PC-9 (cell line): ENCODE measurements around the gene AGAP1.

Experiments
- CTCF ChIP-seq: fragments of 200-600 bp; sonication (generic); conservative IDR thresholded peaks from 2 replicates; pipeline ENCODE4 v1.6.1; 2017; ENCODE audit warnings: mixed run types, antibody characterized with exemption, mild to moderate bottlenecking, moderate library complexity
- EZH2 ChIP-seq: fragments of 200-600 bp; sonication (generic); IDR thresholded peaks from 2 replicates; pipeline ENCODE4 v1.8.0; 2017; ENCODE audit warnings: antibody characterized with exemption, low read depth

- TF ChIP-seq EZH2 = no peak
- TF ChIP-seq CTCF = no peak
Observed at GRCh38 chr2:235879116-235879515, 385.3 kb downstream of the AGAP1 start.
